HepG2 (cell line): ENCODE measurements around the gene AXIN1. TPM values are rescaled to one million over a fixed set of nuclear protein-coding genes. Genes with fewer than 3 reads are reported as not detected.
A peak's percentile ranks its signal among the peaks of the same experiment; 100 is the strongest.

Source experiments
- CREB3 ChIP-seq: sonication (generic); formaldehyde crosslinking; IDR thresholded peaks from 2 replicates; pipeline ENCODE4 v1.5.0; 2020; ENCODE audit warnings: missing genetic modification reagents
- IRF2 ChIP-seq: IDR thresholded peaks from 2 replicates; pipeline ENCODE4 v1.6.1; 2018; ENCODE audit warnings: missing genetic modification reagents, missing compliant biosample characterization
- KLF15 ChIP-seq: sonication (generic); formaldehyde crosslinking; IDR thresholded peaks from 2 replicates; pipeline ENCODE4 v1.8.1; 2023; ENCODE audit warnings: borderline replicate concordance, mild to moderate bottlenecking, inconsistent platforms, missing genetic modification reagents, mixed read lengths
- MBD4 ChIP-seq: IDR thresholded peaks from 2 replicates; pipeline ENCODE4 v1.6.1; 2012; ENCODE audit warnings: low read length, inconsistent platforms, borderline replicate concordance
- NFKB2 ChIP-seq: sonication (generic); formaldehyde crosslinking; IDR thresholded peaks from 2 replicates; pipeline ENCODE4 v1.4.0; 2020; ENCODE audit warnings: missing genetic modification reagents, borderline replicate concordance
- PITX1 ChIP-seq: sonication (generic); formaldehyde crosslinking; IDR thresholded peaks from 2 replicates; pipeline ENCODE4 v1.5.1; 2020; ENCODE audit warnings: mild to moderate bottlenecking, missing genetic modification reagents
- PRDM4 ChIP-seq: sonication (generic); formaldehyde crosslinking; IDR thresholded peaks from 2 replicates; pipeline ENCODE4 v1.9.0; 2021; ENCODE audit warnings: missing genetic modification reagents, borderline replicate concordance
- SNAPC4 ChIP-seq: sonication (generic); formaldehyde crosslinking; IDR thresholded peaks from 2 replicates; pipeline ENCODE4 v1.4.0; 2020; ENCODE audit warnings: mild to moderate bottlenecking, missing genetic modification reagents
- TBX2 ChIP-seq: sonication (generic); formaldehyde crosslinking; IDR thresholded peaks from 2 replicates; pipeline ENCODE4 v1.5.0; 2020; ENCODE audit warnings: missing genetic modification reagents, mild to moderate bottlenecking, borderline replicate concordance
- ZNF34 ChIP-seq: sonication (generic); formaldehyde crosslinking; IDR thresholded peaks from 2 replicates; pipeline ENCODE4 v1.4.0; 2020; ENCODE audit warnings: mild to moderate bottlenecking, missing genetic modification reagents, borderline replicate concordance
- ZNF414 ChIP-seq: sonication (generic); formaldehyde crosslinking; IDR thresholded peaks from 2 replicates; pipeline ENCODE4 v1.5.0; 2020; ENCODE audit warnings: missing genetic modification reagents
- ZNF446 ChIP-seq: sonication (generic); formaldehyde crosslinking; IDR thresholded peaks from 2 replicates; pipeline ENCODE4 v1.5.0; 2020; ENCODE audit warnings: mild to moderate bottlenecking, missing genetic modification reagents
- ZNF720 ChIP-seq: sonication (generic); formaldehyde crosslinking; IDR thresholded peaks from 2 replicates; pipeline ENCODE4 v1.4.0; 2020; ENCODE audit warnings: missing genetic modification reagents
- ZNF770 ChIP-seq: sonication (generic); formaldehyde crosslinking; IDR thresholded peaks from 2 replicates; pipeline ENCODE4 v1.5.0; 2020; ENCODE audit warnings: mild to moderate bottlenecking, missing genetic modification reagents
- polyA plus RNA-seq, 8 experiments: library from polyadenylated mRNA; depleted of rRNA in 3 of 8; stranded (reverse) in 7 of 8; unstranded in 1 of 8; fragments of >200 nt; fragmentation: Illumina TruSeq in 4 of 8; extraction: Trizol in 4 of 8; gene quantifications; 2 replicates each; pipeline versions ENCODE4 v1.2.1 to v1.2.3, GENCODE V29; 2011 to 2016; ENCODE audit warnings: low read depth in 4 of 8, missing spikeins in 1 of 8, mixed read lengths in 1 of 8; ENCODE audit not compliant: insufficient read depth in 1 of 8
- total RNA-seq, 5 experiments: library from RNA; depleted of rRNA; stranded (reverse); fragments of >200 nt; fragmentation: Illumina TruSeq; extraction: Trizol; gene quantifications; 2 replicates each; pipeline ENCODE4 v1.2.3, GENCODE V29; 2016; ENCODE audit warnings: low read depth in 1 of 5

Gene AXIN1
- total and polyA plus RNA-seq, 2 of the 13 experiments (the other 11 are each of a cell fraction or from before 2014, with no cell fraction given): 24.0 to 26.0 TPM

- 0 out of 2 replicates have a peak, but pooled peaks have one; percentile 30 for TF ChIP-seq SNAPC4 (CRISPR knock-in tag)
- no peak for TF ChIP-seq ZNF720 (CRISPR knock-in tag)
- peak; percentile 35; the same call in 1 of the 2 replicates for TF ChIP-seq NFKB2 (CRISPR knock-in tag)
- no peak for TF ChIP-seq CREB3 (CRISPR knock-in tag)
- peak; percentile 95 for TF ChIP-seq TBX2 (CRISPR knock-in tag)
- peak; percentile 65; the same call in 1 of the 2 replicates for TF ChIP-seq ZNF414
- no peak for TF ChIP-seq PRDM4
- peak; percentile 46; the same call in 1 of the 2 replicates for TF ChIP-seq ZNF770 (CRISPR knock-in tag)
- TF ChIP-seq KLF15 (CRISPR knock-in tag): no peak
- TF ChIP-seq IRF2: no peak
- TF ChIP-seq ZNF446: peak; percentile 76; the same call in 1 of the 2 replicates
- peak; percentile 91 for TF ChIP-seq PITX1 (CRISPR knock-in tag)
- TF ChIP-seq ZNF34 (CRISPR knock-in tag): no peak
- TF ChIP-seq MBD4: no peak
These were observed 7.6 kb upstream of the AXIN1 start (continued) for GRCh38 chr16:359871-360697.
